H1 (cell line): ENCODE data around the gene MYH13. TPM values are rescaled to one million over a fixed set of nuclear protein-coding genes. Genes with fewer than 3 reads are reported as not detected.

Experiments used
- CBX5 ChIP-seq: fragments of 300-800, 300-1000 bp; sonication (generic); IDR thresholded peaks from 2 replicates; pipeline ENCODE4 v1.7.1; 2016; ENCODE audit warnings: antibody characterized with exemption, low read length, low read depth
- CTBP2 ChIP-seq: IDR thresholded peaks from 2 replicates; pipeline ENCODE4 v1.7.0; 2011; ENCODE audit warnings: borderline replicate concordance, mild to moderate bottlenecking, moderate library complexity, mixed read lengths, low read length; ENCODE audit not compliant: insufficient read depth, insufficient read length
- HDAC2 ChIP-seq, 2 experiments: fragments of 300-600 bp in 1 of 2; sonication (generic) in 1 of 2; IDR thresholded peaks; 2 replicates each; pipeline ENCODE4 v1.6.1; 2011 to 2012; ENCODE audit warnings: low read depth in 2 of 2, low read length in 2 of 2, mild to moderate bottlenecking in 2 of 2, moderate library complexity in 2 of 2, borderline replicate concordance in 1 of 2, inconsistent platforms in 1 of 2
- TAF1 ChIP-seq: IDR thresholded peaks from 2 replicates; pipeline ENCODE4 v1.6.1; 2011; ENCODE audit warnings: mild to moderate bottlenecking, low read depth, low read length
- TAF7 ChIP-seq: optimal IDR thresholded peaks from 2 replicates; pipeline ENCODE3; 2011; ENCODE audit warnings: low read depth, mild to moderate bottlenecking, inconsistent platforms, low read length, moderate library complexity, borderline replicate concordance
- polyA plus RNA-seq, 7 experiments: library from polyadenylated mRNA; depleted of rRNA in 3 of 7; stranded (reverse) in 5 of 7; unstranded in 2 of 7; fragments of >200 nt in 5 of 7; fragments of 200-250 nt in 2 of 7; gene quantifications; 1 replicate in 5 of 7; 2 replicates in 1 of 7; 4 replicates in 1 of 7; pipeline versions ENCODE4 v1.2.1 to v1.2.3, GENCODE V29; 2011 to 2013; ENCODE audit warnings: missing spikeins in 2 of 7, mixed read lengths in 2 of 7
- total RNA-seq: library from RNA; stranded (reverse); fragmentation: NEBNext Ultra II Directional; extraction: Animal tissue kit (Norgen Biotek cat#: 25700); gene quantifications from 2 replicates; pipeline ENCODE4 v1.2.1, GENCODE V29; 2021

Gene MYH13
- total and polyA plus RNA-seq, 2 of the 8 experiments (the other 6 are each of a cell fraction or from before 2014, with no cell fraction given), result not detected

DNA sequence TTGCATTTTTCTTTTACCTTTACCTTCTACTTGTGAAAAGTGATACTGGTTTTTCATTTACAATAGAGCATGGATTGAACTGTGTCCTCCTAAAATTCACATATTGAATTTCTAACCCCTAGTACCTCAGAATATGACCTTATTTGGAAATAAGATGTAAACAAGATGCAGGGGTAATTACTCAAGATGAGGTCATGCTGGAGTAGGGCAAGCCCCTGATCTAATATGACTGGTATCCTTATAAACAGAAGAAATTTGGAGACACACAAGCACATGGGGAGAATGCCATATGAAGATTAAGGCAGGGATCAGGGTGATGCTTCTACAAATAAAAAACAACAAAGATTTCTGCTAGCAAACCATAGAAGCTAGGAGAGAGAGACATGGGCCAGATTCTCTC, 12.2 kb downstream of the MYH13 start (continued):
- TF ChIP-seq HDAC2 (IDR thresholded peaks at IDR 0.05; ENCODE audit: borderline replicate concordance in 1 of 2, low read depth in 2 of 2, low read length in 2 of 2), result no peak
- TF ChIP-seq CBX5, result no peak
- TF ChIP-seq TAF7, result no peak
- no peak for TF ChIP-seq TAF1
- no peak for TF ChIP-seq CTBP2
